Mammary epithelial cell (primary cell): ENCODE results near the gene BARHL1.

Experiments used
- CTCF ChIP-seq, 2 donors: IDR thresholded peaks in 1 of 2; conservative IDR thresholded peaks in 1 of 2; 2 replicates each; pipeline ENCODE4 v1.5.1; 2011 to 2012; ENCODE audit warnings: inconsistent platforms in 2 of 2, low read length in 2 of 2, mild to moderate bottlenecking in 2 of 2, control low read depth in 1 of 2, low read depth in 1 of 2; ENCODE audit not compliant: insufficient read depth in 1 of 2; ENCODE audit errors: extremely low read depth in 1 of 2
- EZH2 ChIP-seq: IDR thresholded peaks from 2 replicates; pipeline ENCODE4 v1.6.1; 2012; ENCODE audit warnings: low read length, inconsistent platforms, borderline replicate concordance

GRCh38 chr9:132605387-132605786 lies 23.0 kb downstream of the BARHL1 start:
- no peak for TF ChIP-seq CTCF (conservative IDR thresholded peaks at IDR 0.05 in 1 of 2, IDR thresholded peaks at IDR 0.05 in 1 of 2; ENCODE audit: extremely low read depth in 1 of 2, insufficient read depth in 1 of 2, low read depth in 1 of 2, low read length in 2 of 2)
- no peak for TF ChIP-seq EZH2
